Measurements from ENCODE around the gene NEUROG1. TPM values are rescaled to one million over a fixed set of nuclear protein-coding genes. Genes with fewer than 3 reads are reported as not detected.

Gene NEUROG1
- total and polyA plus RNA-seq, 2 of the 13 experiments (the other 11 are each of a cell fraction or from before 2014, with no cell fraction given) = not detected

DNA sequence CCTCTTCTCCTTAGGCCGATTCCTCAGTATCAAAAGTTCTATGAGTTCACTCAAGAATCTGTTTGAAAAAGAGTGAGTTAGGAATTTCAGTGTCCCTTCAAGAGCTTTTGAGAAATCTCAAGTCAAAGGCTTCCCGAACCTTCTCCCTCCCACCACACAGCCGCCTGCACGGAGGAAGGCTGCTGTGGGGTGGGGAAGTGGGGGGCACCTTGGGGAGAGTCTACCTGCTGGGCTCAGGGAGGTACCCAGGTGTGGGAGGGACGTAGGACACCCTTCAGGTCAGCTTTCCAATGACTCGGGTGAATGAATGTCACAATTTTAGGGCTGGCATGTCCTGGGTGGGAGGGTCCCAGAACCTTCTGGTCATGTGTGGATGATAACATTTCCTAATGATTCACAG, 25.5 kb upstream of the NEUROG1 start:
- H3K36me3 ChIP-seq (replicated peaks in 1 of 2; ENCODE audit: control insufficient read depth in 1 of 2, insufficient read depth in 2 of 2, low read length in 2 of 2) = no peaks in the 10 kb centered on the region
- BruUV-seq (replicated peaks) = no TSS peak
- ATAC-seq (no peak), DNase-seq (ENCODE audit: low spot score) (no peak), FAIRE-seq (no peak)
- H3K4me1 ChIP-seq (ENCODE audit: insufficient read depth, low read length) = no peaks in the 10 kb centered on the region
- 0 out of 5 replicates have a peak, but pooled peaks cover 0 to 1% of the 10 kb centered on the region in 2 experiments for H3K27me3 ChIP-seq (ENCODE audit: control insufficient read depth in 1 of 2, insufficient read depth in 2 of 2, low read length in 2 of 2)
- intact Hi-C loops (cut with micrococcal nuclease; ENCODE audit: unreplicated experiment) (loop anchor here (2.0 kb wide), 1 partner anchor 270 kb away; no protein-coding TSS in a partner anchor), in situ Hi-C loops (cut with HindIII; ENCODE audit: extremely low pct_ligation_motif_present, low pct_unique_long_range_greater_than_20kb) (loop anchor here (5.0 to 25.0 kb wide), 3 partner anchors 164 to 551 kb away; partner anchors contain the start of gene SLC25A48)
- ChIA-PET CTCF (ENCODE audit: low intra/inter-chr PET ratio, low total read pairs) (interaction anchor here (1.2 kb wide), 2 partner anchors 95 to 269 kb away, joined by 5 read pairs; no protein-coding TSS in a partner anchor), POLR2A (no interaction called here)
- H3K4me3 ChIP-seq (replicated peaks in 1 of 3; ENCODE audit: insufficient read depth in 1 of 3, low read depth in 2 of 3, low read length in 3 of 3) = no peak overlapping the region
- no peaks in the 10 kb centered on the region for H3K79me2 ChIP-seq (ENCODE audit: insufficient read depth, low read length)
- 58% methylated on average over 6 of the region's 6 CpGs for WGBS (ENCODE audit: low lambda C conversion rate)
- H4K20me1 ChIP-seq (ENCODE audit: insufficient read depth, low read length) = no peaks in the 10 kb centered on the region
- H3K4me2 ChIP-seq (ENCODE audit: low read depth, low read length) = peak overlapping the region; percentile 26; the same call in 1 of the 2 replicates
- H2AFZ ChIP-seq (ENCODE audit: low read length) = no peak overlapping the region
- no peak overlapping the region for H3K27ac ChIP-seq (ENCODE audit: extremely low read length, insufficient read depth, low read length)
- TF ChIP-seq ZNF230 (CRISPR knock-in tag; IDR thresholded peaks at IDR 0.05) (no peak), JUN (CRISPR knock-in tag; IDR thresholded peaks at IDR 0.05) (no peak), HOXA7 (CRISPR knock-in tag; IDR thresholded peaks at IDR 0.05) (no peak), ZNF530 (CRISPR knock-in tag; IDR thresholded peaks at IDR 0.05; ENCODE audit: low read depth) (no peak), ZNF891 (CRISPR knock-in tag; IDR thresholded peaks at IDR 0.05) (no peak), ZBTB44 (CRISPR knock-in tag; IDR thresholded peaks at IDR 0.05) (no peak), MLX (CRISPR knock-in tag; IDR thresholded peaks at IDR 0.05) (no peak), BRD4 (CRISPR knock-in tag; IDR thresholded peaks at IDR 0.05) (no peak), GATAD1 (CRISPR knock-in tag; IDR thresholded peaks at IDR 0.05) (no peak), MXI1 (IDR thresholded peaks at IDR 0.05; ENCODE audit: borderline replicate concordance, low read depth, low read length) (no peak)
- H3K9me3 ChIP-seq (ENCODE audit: low read length) = no peaks in the 10 kb centered on the region
- no peak overlapping the region for H3K9ac ChIP-seq (ENCODE audit: insufficient read depth, low read depth, low read length)
